ENCODE data around the gene FLAD1. TPM values are rescaled to one million over a fixed set of nuclear protein-coding genes. Genes with fewer than 3 reads are reported as not detected.

The FLAD1 gene
- total RNA-seq, 1 experiment from 2014 or later, result 72.8 TPM

- H3K36me3 ChIP-seq (ENCODE audit: control insufficient read depth, insufficient read depth, low read length), result 0 out of 2 replicates have a peak, but pooled peaks cover 5% of the 10 kb centered on the region
- DNase-seq (ENCODE audit: low read depth, low spot score) (no peak), ATAC-seq (no peak)
- intact Hi-C loops (cut with micrococcal nuclease; ENCODE audit: unreplicated experiment), result no loop called here
- ChIA-PET POLR2A (no interaction called here), CTCF (interaction anchor here (0.5 to 0.8 kb wide), 2 partner anchors 25 to 31 kb away, joined by 6 to 13 read pairs; partner anchors contain the start of gene ADAM15)
- H3K9me3 ChIP-seq (ENCODE audit: control insufficient read depth, insufficient read depth, low read depth, low read length), result no peaks in the 10 kb centered on the region
- BruUV-seq (replicated peaks), result no TSS peak
- peaks cover 21% of the 10 kb centered on the region for H3K4me1 ChIP-seq (ENCODE audit: control insufficient read depth, insufficient read depth, low read length)
- no peaks in the 10 kb centered on the region for H3K27me3 ChIP-seq (ENCODE audit: control insufficient read depth, insufficient read depth, low read length)
- TF ChIP-seq SIN3A (IDR thresholded peaks at IDR 0.05; ENCODE audit: borderline replicate concordance, insufficient read depth, low read depth, low read length), result no peak
- no peak for TF ChIP-seq CTCF (IDR thresholded peaks at IDR 0.05)
- TF ChIP-seq TCF7L2 (IDR thresholded peaks at IDR 0.05; ENCODE audit: low read depth, low read length), result no peak
- no peak for TF ChIP-seq POLR2AphosphoS5 (IDR thresholded peaks at IDR 0.05; ENCODE audit: low read depth, low read length)
- TF ChIP-seq REST (IDR thresholded peaks at IDR 0.05; ENCODE audit: insufficient read depth in 1 of 2, low read depth in 2 of 2, low read length in 1 of 2), result no peak
- in situ Hi-C loops (cut with HindIII; ENCODE audit: low pct_unique_long_range_greater_than_20kb, low sequenced_read_pairs), result no loop called here
- H3K27ac ChIP-seq (ENCODE audit: low read length), result no peak overlapping the region
- H3K4me3 ChIP-seq (ENCODE audit: low read depth in 2 of 2, low read length in 2 of 2), result no peak overlapping the region
Measured at GRCh38 chr1:155019377-155020245, 36.5 kb downstream of the FLAD1 start.

- H3K27ac ChIP-seq (ENCODE audit: low read length), result no peak overlapping the region
- POLR2A ChIA-PET, result interaction anchor here (0.6 kb wide), 1 partner anchor 15 kb away, joined by 3 read pairs; no protein-coding TSS in a partner anchor
- in situ Hi-C loops (cut with HindIII; ENCODE audit: low pct_unique_long_range_greater_than_20kb, low sequenced_read_pairs), result no loop called here
- no peak overlapping the region for H3K4me3 ChIP-seq (ENCODE audit: low read depth in 2 of 2, low read length in 2 of 2)
- H3K9me3 ChIP-seq (ENCODE audit: control insufficient read depth, insufficient read depth, low read depth, low read length), result no peaks in the 10 kb centered on the region
- CTCF ChIA-PET, result interaction anchor here (0.5 to 0.7 kb wide), 2 partner anchors 116 to 166 kb away, joined by 3 to 4 read pairs; no protein-coding TSS in a partner anchor
- BruUV-seq (replicated peaks), result no TSS peak
- DNase-seq (ENCODE audit: low read depth, low spot score), result no peak
- H3K4me1 ChIP-seq (ENCODE audit: control insufficient read depth, insufficient read depth, low read length), result peaks cover 11% of the 10 kb centered on the region
- TF ChIP-seq TCF7L2 (IDR thresholded peaks at IDR 0.05; ENCODE audit: low read depth, low read length) (no peak), SIN3A (IDR thresholded peaks at IDR 0.05; ENCODE audit: borderline replicate concordance, insufficient read depth, low read depth, low read length) (no peak), POLR2AphosphoS5 (IDR thresholded peaks at IDR 0.05; ENCODE audit: low read depth, low read length) (no peak), CTCF (IDR thresholded peaks at IDR 0.05) (no peak), REST (IDR thresholded peaks at IDR 0.05; ENCODE audit: insufficient read depth in 1 of 2, low read depth in 2 of 2, low read length in 1 of 2) (no peak)
- intact Hi-C loops (cut with micrococcal nuclease; ENCODE audit: unreplicated experiment), result no loop called here
- ATAC-seq, result no peak
- H3K36me3 ChIP-seq (ENCODE audit: control insufficient read depth, insufficient read depth, low read length), result no peaks in the 10 kb centered on the region
- no peaks in the 10 kb centered on the region for H3K27me3 ChIP-seq (ENCODE audit: control insufficient read depth, insufficient read depth, low read length)
Measured at GRCh38 chr1:155022136-155022926, 39.2 kb downstream of the FLAD1 start.

All from Panc1 (cell line).